WERI-Rb-1 (cell line): ENCODE data around the gene KBTBD7.

Experiments used
- DNase-seq: peaks from one replicate; pipeline ENCODE4 v3.0.0-alpha.2; 2020
- H3K27ac ChIP-seq: fragments of 250-450 bp; sonication (Bioruptor Pico); 2 replicates; pipeline ENCODE4 v1.5.1; 2020; ENCODE audit warnings: mild to moderate bottlenecking, moderate library complexity
- H3K27me3 ChIP-seq: fragments of 250-450 bp; sonication (Bioruptor Pico); 2 replicates; pipeline ENCODE4 v1.5.1; 2021; ENCODE audit warnings: mild to moderate bottlenecking, low read depth, moderate library complexity; ENCODE audit not compliant: insufficient read depth, severe bottlenecking
- H3K36me3 ChIP-seq: fragments of 250-450 bp; sonication (Bioruptor Pico); 2 replicates; pipeline ENCODE4 v1.5.1; 2020; ENCODE audit warnings: mild to moderate bottlenecking, moderate library complexity
- H3K4me3 ChIP-seq: 2 replicates; pipeline ENCODE4 v1.5.1; 2011; ENCODE audit warnings: low read depth, mild to moderate bottlenecking, control low read depth, low read length
- H3K9me3 ChIP-seq: fragments of 250-450 bp; sonication (Bioruptor Pico); 2 replicates; pipeline ENCODE4 v1.5.1; 2021; ENCODE audit warnings: mild to moderate bottlenecking, moderate library complexity; ENCODE audit not compliant: severe bottlenecking
- TF ChIP-seq, protein P1 (sequence below): IDR thresholded peaks from 2 replicates; pipeline ENCODE4 v1.5.1; 2011; ENCODE audit warnings: low read depth, mild to moderate bottlenecking, control low read depth, inconsistent platforms, low read length

The KBTBD7 gene

DNA sequence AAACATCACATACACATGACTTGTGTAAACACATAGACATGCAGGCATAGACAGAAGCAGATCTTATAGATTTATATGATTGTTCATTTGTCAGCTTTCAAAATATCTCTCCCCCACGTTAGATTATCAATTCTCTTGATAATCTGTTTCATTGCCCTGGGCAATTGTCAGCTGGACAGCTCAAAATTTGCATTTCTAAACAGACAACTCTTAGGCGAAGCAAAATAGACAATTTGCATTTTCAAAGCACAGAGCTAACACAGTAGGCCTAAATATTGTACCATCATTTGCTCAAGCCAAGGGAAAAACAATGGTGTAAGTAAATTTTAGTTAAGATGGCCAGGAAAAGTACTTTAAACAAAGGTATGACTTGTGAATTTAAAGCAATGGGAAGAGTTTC lies 37.7 kb downstream of the KBTBD7 start:
- no peak overlapping the region for H3K27ac ChIP-seq
- H3K9me3 ChIP-seq: no peaks in the 10 kb centered on the region
- TF ChIP-seq, protein P1, sequence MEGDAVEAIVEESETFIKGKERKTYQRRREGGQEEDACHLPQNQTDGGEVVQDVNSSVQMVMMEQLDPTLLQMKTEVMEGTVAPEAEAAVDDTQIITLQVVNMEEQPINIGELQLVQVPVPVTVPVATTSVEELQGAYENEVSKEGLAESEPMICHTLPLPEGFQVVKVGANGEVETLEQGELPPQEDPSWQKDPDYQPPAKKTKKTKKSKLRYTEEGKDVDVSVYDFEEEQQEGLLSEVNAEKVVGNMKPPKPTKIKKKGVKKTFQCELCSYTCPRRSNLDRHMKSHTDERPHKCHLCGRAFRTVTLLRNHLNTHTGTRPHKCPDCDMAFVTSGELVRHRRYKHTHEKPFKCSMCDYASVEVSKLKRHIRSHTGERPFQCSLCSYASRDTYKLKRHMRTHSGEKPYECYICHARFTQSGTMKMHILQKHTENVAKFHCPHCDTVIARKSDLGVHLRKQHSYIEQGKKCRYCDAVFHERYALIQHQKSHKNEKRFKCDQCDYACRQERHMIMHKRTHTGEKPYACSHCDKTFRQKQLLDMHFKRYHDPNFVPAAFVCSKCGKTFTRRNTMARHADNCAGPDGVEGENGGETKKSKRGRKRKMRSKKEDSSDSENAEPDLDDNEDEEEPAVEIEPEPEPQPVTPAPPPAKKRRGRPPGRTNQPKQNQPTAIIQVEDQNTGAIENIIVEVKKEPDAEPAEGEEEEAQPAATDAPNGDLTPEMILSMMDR: no peak
- DNase-seq: no peak
- no peaks in the 10 kb centered on the region for H3K27me3 ChIP-seq
- no peaks in the 10 kb centered on the region for H3K36me3 ChIP-seq
- H3K4me3 ChIP-seq: no peak overlapping the region

DNA sequence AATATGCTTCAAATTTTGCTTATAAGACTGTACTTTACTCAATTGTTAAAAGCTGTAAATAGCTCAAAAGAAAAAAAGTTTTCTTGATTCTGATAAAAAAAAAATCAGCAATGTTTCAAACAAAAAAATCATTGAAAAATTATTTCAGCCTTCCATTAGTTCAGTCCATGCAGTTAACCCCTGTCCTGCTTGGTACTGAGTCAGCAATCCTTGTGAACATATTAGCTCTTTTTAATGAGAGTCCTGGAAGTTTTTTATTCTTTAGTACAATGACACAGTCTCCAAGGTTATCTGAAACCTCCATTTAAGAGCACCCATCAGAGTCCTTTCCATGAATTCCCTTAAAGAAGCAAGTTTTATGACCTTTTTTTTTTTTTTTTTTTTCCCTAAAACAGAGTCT lies 40.3 kb downstream of the KBTBD7 start:
- H3K27ac ChIP-seq: no peak overlapping the region
- H3K4me3 ChIP-seq: no peak overlapping the region
- H3K36me3 ChIP-seq: no peaks in the 10 kb centered on the region
- DNase-seq: no peak
- H3K27me3 ChIP-seq: no peaks in the 10 kb centered on the region
- no peaks in the 10 kb centered on the region for H3K9me3 ChIP-seq
- TF ChIP-seq, protein P1: no peak

DNA sequence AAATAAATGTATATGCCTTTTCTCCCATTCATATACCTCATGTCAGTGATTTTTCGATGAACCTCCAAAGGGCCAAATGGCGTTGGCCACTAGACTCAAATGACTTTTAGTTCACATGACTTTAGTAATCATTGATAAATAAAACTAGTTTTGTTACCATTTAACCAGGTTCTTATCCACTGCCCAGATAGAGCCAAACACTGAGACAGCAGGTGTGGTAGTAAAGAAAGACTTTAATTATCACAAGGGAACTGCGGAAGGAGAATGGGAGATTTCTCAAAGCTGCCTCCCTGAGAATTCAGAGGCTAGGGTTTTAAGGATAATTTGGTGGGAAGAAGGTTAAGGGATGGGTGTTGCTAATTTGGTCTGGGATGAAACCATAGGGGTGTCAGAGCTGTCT lies 42.4 kb downstream of the KBTBD7 start:
- no peak overlapping the region for H3K4me3 ChIP-seq
- TF ChIP-seq, protein P1: no peak
- no peaks in the 10 kb centered on the region for H3K27me3 ChIP-seq
- no peaks in the 10 kb centered on the region for H3K36me3 ChIP-seq
- H3K27ac ChIP-seq: no peak overlapping the region
- no peak for DNase-seq
- no peaks in the 10 kb centered on the region for H3K9me3 ChIP-seq

DNA sequence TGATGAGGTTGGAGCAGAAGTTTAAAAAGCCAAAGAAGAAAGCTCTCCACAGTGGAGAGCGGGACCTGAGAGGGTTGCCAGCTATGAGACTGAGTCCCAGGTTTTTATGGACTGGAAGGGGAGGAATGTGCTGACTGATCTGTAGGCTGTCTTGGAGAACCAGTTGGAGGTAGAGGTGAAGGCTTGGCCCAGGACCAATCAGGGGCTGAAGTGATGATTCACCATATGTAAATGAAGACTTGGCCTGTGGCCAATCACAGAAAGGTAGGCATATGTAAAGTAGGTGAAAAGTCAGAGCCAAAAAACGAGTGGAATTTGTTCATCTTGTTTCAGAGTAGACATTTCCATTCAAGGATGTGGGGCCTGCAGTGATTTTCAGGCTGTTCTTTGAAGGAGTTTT lies 44.3 kb downstream of the KBTBD7 start:
- Histone ChIP-seq H3K36me3 (no peaks in the 10 kb centered on the region), H3K4me3 (no peak overlapping the region), H3K27me3 (no peaks in the 10 kb centered on the region), H3K27ac (no peak overlapping the region), H3K9me3 (no peaks in the 10 kb centered on the region)
- TF ChIP-seq, protein P1: no peak
- no peak for DNase-seq

DNA sequence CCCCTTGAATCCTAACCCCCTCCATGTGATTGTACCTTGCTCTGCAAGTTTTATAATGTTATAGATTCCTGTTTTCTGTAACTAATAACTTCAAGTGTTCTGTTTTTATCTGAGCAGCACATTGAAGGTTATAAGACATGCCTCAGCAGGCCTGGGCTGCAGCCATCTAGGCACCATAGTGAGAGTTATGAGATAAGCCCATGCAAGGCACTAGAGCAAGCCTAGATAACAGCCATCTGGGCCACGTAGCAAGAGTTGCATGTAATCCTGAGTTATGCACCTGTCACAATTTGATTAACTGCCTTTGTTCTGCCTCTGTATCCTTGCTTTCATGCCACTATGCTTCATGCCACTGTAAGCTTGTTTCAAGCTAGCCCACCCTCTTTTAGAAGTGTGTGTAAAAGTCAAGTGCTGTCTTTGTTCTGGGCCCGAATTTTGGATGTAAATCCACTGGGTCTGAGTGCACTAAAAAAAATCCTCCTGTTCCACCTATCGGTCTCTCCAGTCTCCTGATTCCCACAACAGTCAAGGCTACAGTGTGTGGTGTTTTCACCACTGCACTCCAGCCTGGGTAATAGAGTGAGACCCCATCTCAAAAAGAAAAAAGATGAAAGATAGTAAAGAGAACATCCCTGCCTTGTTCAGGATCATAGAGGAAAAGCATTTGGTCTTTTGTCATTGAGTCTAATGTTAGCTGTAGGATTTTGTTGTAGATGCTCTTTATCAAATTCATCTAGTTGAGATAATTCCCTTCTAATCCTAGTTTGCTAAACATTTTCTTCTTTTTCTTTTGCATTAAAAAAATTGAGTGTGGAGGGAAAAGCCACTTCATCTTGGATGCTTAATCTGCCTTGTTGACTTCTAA lies 45.7 kb downstream of the KBTBD7 start:
- H3K9me3 ChIP-seq: no peaks in the 10 kb centered on the region

More for the DNA sequence above, 45.7 kb downstream of the KBTBD7 start:
- H3K27me3 ChIP-seq: no peaks in the 10 kb centered on the region
- H3K27ac ChIP-seq: no peak overlapping the region
- H3K36me3 ChIP-seq: no peaks in the 10 kb centered on the region
- TF ChIP-seq, protein P1: no peak
- H3K4me3 ChIP-seq: no peak overlapping the region
- DNase-seq: no peak
